GM12878 (cell line): Measurements from ENCODE around the gene RALGPS1. TPM values are rescaled to one million over a fixed set of nuclear protein-coding genes. Genes with fewer than 3 reads are reported as not detected.

Source experiments
- ATAC-seq: fragments of 200-7000 bp; cut with Tn5 transposase; 3 replicates; pipeline ENCODE4 v1.9.1; 2020; ENCODE audit warnings: mild to moderate bottlenecking, moderate library complexity
- BruUV-seq: library from RNA; stranded (reverse); fragments of 400-500 nt; replicated peaks from 2 replicates; lab custom pipeline; 2021; lab: Mats Ljungman, UMichigan
- CTCF ChIA-PET: fragments of 300-600 bp; sonication (Branson Sonifier 250); formaldehyde crosslinking; extraction: SDS; loops from one replicate; lab custom pipeline; 2021; ENCODE audit warnings: inconsistent platforms; lab: Yijun Ruan, JAX
- POLR2A ChIA-PET: fragments of 350-600 bp; formaldehyde crosslinking; extraction: SDS; loops from one replicate; lab custom pipeline; 2021; ENCODE audit warnings: inconsistent platforms; lab: Charles Lee
- RAD21 ChIA-PET: fragments of 300-600 bp; sonication (Branson Sonifier 250); formaldehyde crosslinking; loops from one replicate; lab custom pipeline; 2023; ENCODE audit warnings: antibody characterized with exemption; ENCODE audit not compliant: unreplicated experiment; lab: Charles Lee
- SMC1A ChIA-PET: fragments of 300-600 bp; sonication (Branson Sonifier 250); formaldehyde crosslinking; loops from one replicate; lab custom pipeline; 2023; ENCODE audit not compliant: unreplicated experiment, uncharacterized antibody; lab: Charles Lee
- DNase-seq: peaks from one replicate; pipeline ENCODE4 v3.0.0-alpha.2; 2011; ENCODE audit warnings: low read depth, low spot score
- FAIRE-seq: peaks from 3 replicates; lab custom pipeline; 2011; peaks lifted over from hg19 to GRCh38; lab: Jason Lieb, UNC
- H2AFZ ChIP-seq: 2 replicates; pipeline ENCODE4 v1.6.0; 2011; ENCODE audit warnings: low read depth, low read length, control low read depth; ENCODE audit not compliant: control insufficient read depth
- H3K27ac ChIP-seq: 2 replicates; pipeline ENCODE4 v1.5.1; 2011; ENCODE audit warnings: control low read depth; ENCODE audit not compliant: control insufficient read depth, insufficient read depth
- H3K27me3 ChIP-seq, 2 experiments: replicated peaks in 1 of 2; 2 replicates each; pipeline versions ENCODE4 v1.6.0 to v1.6.1; 2011; ENCODE audit warnings: low read length in 1 of 2; ENCODE audit not compliant: control insufficient read depth in 2 of 2, insufficient read depth in 2 of 2
- H3K36me3 ChIP-seq, 2 experiments: 2 replicates each; pipeline ENCODE4 v1.5.1; 2011; ENCODE audit warnings: low read length in 1 of 2; ENCODE audit not compliant: control insufficient read depth in 2 of 2, insufficient read depth in 2 of 2
- H3K4me1 ChIP-seq: 2 replicates; pipeline ENCODE4 v1.6.1; 2011; ENCODE audit warnings: mild to moderate bottlenecking, low read length, moderate library complexity, mixed read lengths; ENCODE audit not compliant: control insufficient read depth, insufficient read depth
- H3K4me2 ChIP-seq: 2 replicates; pipeline ENCODE4 v1.6.0; 2011; ENCODE audit warnings: control low read depth; ENCODE audit not compliant: control insufficient read depth, insufficient read depth
- H3K4me3 ChIP-seq: fragments of 200-600 bp; sonication (generic); 2 replicates; pipeline ENCODE4 v1.5.1; 2016
- H3K79me2 ChIP-seq: 2 replicates; pipeline ENCODE4 v1.6.0; 2011; ENCODE audit warnings: low read length; ENCODE audit not compliant: control insufficient read depth, insufficient read depth
- H3K9ac ChIP-seq: 2 replicates; pipeline ENCODE4 v1.8.0; 2011; ENCODE audit warnings: low read length, control low read depth, mixed read lengths; ENCODE audit not compliant: control insufficient read depth, insufficient read depth
- H3K9me3 ChIP-seq: replicated peaks from 3 replicates; pipeline ENCODE4 v1.5.1; 2011; ENCODE audit warnings: mild to moderate bottlenecking, low read length; ENCODE audit not compliant: control insufficient read depth, insufficient read depth
- H4K20me1 ChIP-seq: 2 replicates; pipeline ENCODE4 v1.6.0; 2011; ENCODE audit not compliant: control insufficient read depth, insufficient read depth
- BACH1 ChIP-seq: fragments of 450-650 bp; IDR thresholded peaks from 2 replicates; pipeline ENCODE4 v1.6.1; 2017; ENCODE audit warnings: mild to moderate bottlenecking, borderline replicate concordance
- E4F1 ChIP-seq: fragments of 450-650 bp; IDR thresholded peaks from 2 replicates; pipeline ENCODE4 v1.6.1; 2018; ENCODE audit warnings: borderline replicate concordance, mild to moderate bottlenecking; ENCODE audit not compliant: partially characterized antibody
- PAX5 ChIP-seq: IDR thresholded peaks from 2 replicates; pipeline ENCODE4 v1.6.1; 2011; ENCODE audit warnings: low read depth, low read length, borderline replicate concordance
- RELB ChIP-seq: fragments of 450-650 bp; IDR thresholded peaks from 2 replicates; pipeline ENCODE4 v1.6.1; 2017; ENCODE audit warnings: low read depth, mild to moderate bottlenecking, moderate library complexity
- SMARCA5 ChIP-seq: fragments of 450-650 bp; IDR thresholded peaks from 2 replicates; pipeline ENCODE4 v1.6.1; 2017; ENCODE audit warnings: mild to moderate bottlenecking
- WRNIP1 ChIP-seq: IDR thresholded peaks from 2 replicates; pipeline ENCODE4 v1.6.1; 2011; ENCODE audit warnings: low read depth, low read length, improper control_type of control experiment, borderline replicate concordance
- ZNF384 ChIP-seq: IDR thresholded peaks from 2 replicates; pipeline ENCODE4 v1.6.1; 2012; ENCODE audit warnings: low read depth, mild to moderate bottlenecking, low read length, improper control_type of control experiment, borderline replicate concordance
- WGBS: methylation state at CpG from one replicate; pipeline ENCODE4 v1.1.6; 2016; ENCODE audit warnings: low lambda C conversion rate; ENCODE audit not compliant: insufficient replicate concordance, insufficient coverage; ENCODE audit errors: missing lambda C conversion rate; 5-methylcytosine and 5-hydroxymethylcytosine counted together
- in situ Hi-C: fragments of 300-500 bp; cut with MboI; formaldehyde crosslinking; loops from 9 replicates; pipeline ENCODE4 v1.14.3; 2018; ENCODE audit warnings: mixed read lengths
- intact Hi-C: fragments of 100-400 bp; cut with micrococcal nuclease; formaldehyde crosslinking; loops from one replicate; pipeline ENCODE4 v1.14.2; 2022; ENCODE audit not compliant: unreplicated experiment
- polyA plus RNA-seq, 11 experiments: library from polyadenylated mRNA; depleted of rRNA in 4 of 11; unstranded in 6 of 11; stranded (reverse) in 5 of 11; fragments of >200 nt; fragmentation: Nextera tagmentation in 4 of 11; fragmentation: Illumina TruSeq in 1 of 11; extraction: Ambion mirVana in 4 of 11; extraction: Trizol in 1 of 11; gene quantifications; 1 replicate in 1 of 11; 2 replicates in 10 of 11; pipeline versions ENCODE4 v1.2.1 to v1.2.3, GENCODE V29; 2011 to 2016; ENCODE audit warnings: inconsistent platforms in 2 of 11, missing spikeins in 2 of 11, low read depth in 1 of 11
- total RNA-seq, 4 experiments: library from RNA; depleted of rRNA in 3 of 4; stranded (reverse); fragments of >200 nt in 3 of 4; fragmentation: Illumina TruSeq in 1 of 4; extraction: Trizol in 1 of 4; gene quantifications; 2 replicates each; pipeline versions ENCODE4 v1.2.1 to v1.2.3, GENCODE V29; 2013 to 2021
- TF ChIP-seq, protein P1 (sequence below): IDR thresholded peaks from 2 replicates; pipeline ENCODE4 v1.6.1; 2012; ENCODE audit warnings: mild to moderate bottlenecking, low read depth, low read length
- TF ChIP-seq, protein P2 (sequence below): fragments of 150-350 bp; IDR thresholded peaks from 2 replicates; pipeline ENCODE4 v1.6.1; 2016; ENCODE audit warnings: low read depth, low read length

Gene RALGPS1
- total and polyA plus RNA-seq, 10 of the 15 experiments (the other 5 are each of a cell fraction or from before 2014, with no cell fraction given) = 0.13 to 5.6 (median 2.7) TPM

- TF ChIP-seq, protein P1, sequence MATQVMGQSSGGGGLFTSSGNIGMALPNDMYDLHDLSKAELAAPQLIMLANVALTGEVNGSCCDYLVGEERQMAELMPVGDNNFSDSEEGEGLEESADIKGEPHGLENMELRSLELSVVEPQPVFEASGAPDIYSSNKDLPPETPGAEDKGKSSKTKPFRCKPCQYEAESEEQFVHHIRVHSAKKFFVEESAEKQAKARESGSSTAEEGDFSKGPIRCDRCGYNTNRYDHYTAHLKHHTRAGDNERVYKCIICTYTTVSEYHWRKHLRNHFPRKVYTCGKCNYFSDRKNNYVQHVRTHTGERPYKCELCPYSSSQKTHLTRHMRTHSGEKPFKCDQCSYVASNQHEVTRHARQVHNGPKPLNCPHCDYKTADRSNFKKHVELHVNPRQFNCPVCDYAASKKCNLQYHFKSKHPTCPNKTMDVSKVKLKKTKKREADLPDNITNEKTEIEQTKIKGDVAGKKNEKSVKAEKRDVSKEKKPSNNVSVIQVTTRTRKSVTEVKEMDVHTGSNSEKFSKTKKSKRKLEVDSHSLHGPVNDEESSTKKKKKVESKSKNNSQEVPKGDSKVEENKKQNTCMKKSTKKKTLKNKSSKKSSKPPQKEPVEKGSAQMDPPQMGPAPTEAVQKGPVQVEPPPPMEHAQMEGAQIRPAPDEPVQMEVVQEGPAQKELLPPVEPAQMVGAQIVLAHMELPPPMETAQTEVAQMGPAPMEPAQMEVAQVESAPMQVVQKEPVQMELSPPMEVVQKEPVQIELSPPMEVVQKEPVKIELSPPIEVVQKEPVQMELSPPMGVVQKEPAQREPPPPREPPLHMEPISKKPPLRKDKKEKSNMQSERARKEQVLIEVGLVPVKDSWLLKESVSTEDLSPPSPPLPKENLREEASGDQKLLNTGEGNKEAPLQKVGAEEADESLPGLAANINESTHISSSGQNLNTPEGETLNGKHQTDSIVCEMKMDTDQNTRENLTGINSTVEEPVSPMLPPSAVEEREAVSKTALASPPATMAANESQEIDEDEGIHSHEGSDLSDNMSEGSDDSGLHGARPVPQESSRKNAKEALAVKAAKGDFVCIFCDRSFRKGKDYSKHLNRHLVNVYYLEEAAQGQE = no peak
Measured at GRCh38 chr9:127206666-127207065, 292.1 kb downstream of the RALGPS1 start (continued).

- BruUV-seq = no TSS peak
- Histone ChIP-seq H3K9me3 (no peaks in the 10 kb centered on the region), H3K4me3 (no peak overlapping the region), H3K36me3 (no peaks in the 10 kb centered on the region), H3K27me3 (no peaks in the 10 kb centered on the region), H3K9ac (no peak overlapping the region), H3K4me1 (no peaks in the 10 kb centered on the region), H4K20me1 (no peaks in the 10 kb centered on the region), H3K27ac (no peak overlapping the region), H2AFZ (no peak overlapping the region), H3K79me2 (no peaks in the 10 kb centered on the region), H3K4me2 (no peak overlapping the region)
- ATAC-seq = no peak
- intact Hi-C loops = no loop called here
- FAIRE-seq = no peak
- POLR2A ChIA-PET = no interaction called here
- no peak for DNase-seq
- RAD21 ChIA-PET = interaction anchor here (1.4 kb wide), 1 partner anchor 267 kb away, joined by 4 read pairs; no protein-coding TSS in a partner anchor
- 60% methylated on average over 11 of the region's 11 CpGs for WGBS
- SMC1A ChIA-PET = interaction anchor here (1.4 kb wide), 1 partner anchor 9 kb away, joined by 3 read pairs; no protein-coding TSS in a partner anchor
- in situ Hi-C loops = no loop called here
- CTCF ChIA-PET = interaction anchor here (0.6 kb wide), 1 partner anchor 254 kb away, joined by 3 read pairs; no protein-coding TSS in a partner anchor
- TF ChIP-seq PAX5 (no peak), E4F1 (no peak), WRNIP1 (no peak), BACH1 (no peak), ZNF384 (no peak), RELB (no peak), SMARCA5 (no peak)
- TF ChIP-seq, protein P2, sequence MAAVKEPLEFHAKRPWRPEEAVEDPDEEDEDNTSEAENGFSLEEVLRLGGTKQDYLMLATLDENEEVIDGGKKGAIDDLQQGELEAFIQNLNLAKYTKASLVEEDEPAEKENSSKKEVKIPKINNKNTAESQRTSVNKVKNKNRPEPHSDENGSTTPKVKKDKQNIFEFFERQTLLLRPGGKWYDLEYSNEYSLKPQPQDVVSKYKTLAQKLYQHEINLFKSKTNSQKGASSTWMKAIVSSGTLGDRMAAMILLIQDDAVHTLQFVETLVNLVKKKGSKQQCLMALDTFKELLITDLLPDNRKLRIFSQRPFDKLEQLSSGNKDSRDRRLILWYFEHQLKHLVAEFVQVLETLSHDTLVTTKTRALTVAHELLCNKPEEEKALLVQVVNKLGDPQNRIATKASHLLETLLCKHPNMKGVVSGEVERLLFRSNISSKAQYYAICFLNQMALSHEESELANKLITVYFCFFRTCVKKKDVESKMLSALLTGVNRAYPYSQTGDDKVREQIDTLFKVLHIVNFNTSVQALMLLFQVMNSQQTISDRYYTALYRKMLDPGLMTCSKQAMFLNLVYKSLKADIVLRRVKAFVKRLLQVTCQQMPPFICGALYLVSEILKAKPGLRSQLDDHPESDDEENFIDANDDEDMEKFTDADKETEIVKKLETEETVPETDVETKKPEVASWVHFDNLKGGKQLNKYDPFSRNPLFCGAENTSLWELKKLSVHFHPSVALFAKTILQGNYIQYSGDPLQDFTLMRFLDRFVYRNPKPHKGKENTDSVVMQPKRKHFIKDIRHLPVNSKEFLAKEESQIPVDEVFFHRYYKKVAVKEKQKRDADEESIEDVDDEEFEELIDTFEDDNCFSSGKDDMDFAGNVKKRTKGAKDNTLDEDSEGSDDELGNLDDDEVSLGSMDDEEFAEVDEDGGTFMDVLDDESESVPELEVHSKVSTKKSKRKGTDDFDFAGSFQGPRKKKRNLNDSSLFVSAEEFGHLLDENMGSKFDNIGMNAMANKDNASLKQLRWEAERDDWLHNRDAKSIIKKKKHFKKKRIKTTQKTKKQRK = no peak
Measured at GRCh38 chr9:127207734-127208410, 293.3 kb downstream of the RALGPS1 start.
